ENCODE results near the gene LMX1B.

LMX1B gene

GRCh38 chr9:126682928-126683697 lies 69.4 kb downstream of the LMX1B start:
- no peak for DNase-seq

GRCh38 chr9:126683698-126684044 lies 69.9 kb downstream of the LMX1B start:
- no peak for DNase-seq

GRCh38 chr9:126684345-126684744 lies 70.6 kb downstream of the LMX1B start:
- DNase-seq: no peak

- no peak for DNase-seq
Measured at GRCh38 chr9:126684965-126685465, 71.3 kb downstream of the LMX1B start.

- no peak for DNase-seq
Measured at GRCh38 chr9:126687930-126688461, 74.3 kb downstream of the LMX1B start.

- DNase-seq: no peak
Measured at GRCh38 chr9:126688617-126689016, 74.9 kb downstream of the LMX1B start.

GRCh38 chr9:126689027-126689825 lies 75.5 kb downstream of the LMX1B start:
- no peak for DNase-seq

GRCh38 chr9:126690431-126691051 lies 76.8 kb downstream of the LMX1B start:
- DNase-seq: peak; percentile 3

- DNase-seq: no peak
Measured at GRCh38 chr9:126692041-126692758, 78.5 kb downstream of the LMX1B start.

GRCh38 chr9:126692759-126693427 lies 79.2 kb downstream of the LMX1B start:
- no peak for DNase-seq

GRCh38 chr9:126693428-126693944 lies 79.8 kb downstream of the LMX1B start:
- no peak for DNase-seq

- DNase-seq: no peak
Measured at GRCh38 chr9:126694206-126695081, 80.7 kb downstream of the LMX1B start.

GRCh38 chr9:126695186-126695585 lies 81.5 kb downstream of the LMX1B start:
- no peak for DNase-seq

- no peak for DNase-seq
Measured at GRCh38 chr9:126695701-126696400, 82.1 kb downstream of the LMX1B start.

GRCh38 chr9:126696401-126697145 lies 82.8 kb downstream of the LMX1B start:
- DNase-seq: no peak

GRCh38 chr9:126697330-126697729 lies 83.6 kb downstream of the LMX1B start:
- DNase-seq: no peak

- DNase-seq: no peak
Measured at GRCh38 chr9:126698251-126698650, 84.5 kb downstream of the LMX1B start.

GRCh38 chr9:126698756-126699155 lies 85.0 kb downstream of the LMX1B start:
- DNase-seq: no peak

- no peak for DNase-seq
Measured at GRCh38 chr9:126699401-126699881, 85.7 kb downstream of the LMX1B start.

All from NCI-H1092 treated with DMSO at 0.1 percent for 48 hours (cell line).